Measurements from ENCODE around the gene FCRLB. TPM values are rescaled to one million over a fixed set of nuclear protein-coding genes. Genes with fewer than 3 reads are reported as not detected.

The FCRLB gene
- polyA plus RNA-seq, 3 donors: 0.36 to 0.44 (median 0.39) TPM

DNA sequence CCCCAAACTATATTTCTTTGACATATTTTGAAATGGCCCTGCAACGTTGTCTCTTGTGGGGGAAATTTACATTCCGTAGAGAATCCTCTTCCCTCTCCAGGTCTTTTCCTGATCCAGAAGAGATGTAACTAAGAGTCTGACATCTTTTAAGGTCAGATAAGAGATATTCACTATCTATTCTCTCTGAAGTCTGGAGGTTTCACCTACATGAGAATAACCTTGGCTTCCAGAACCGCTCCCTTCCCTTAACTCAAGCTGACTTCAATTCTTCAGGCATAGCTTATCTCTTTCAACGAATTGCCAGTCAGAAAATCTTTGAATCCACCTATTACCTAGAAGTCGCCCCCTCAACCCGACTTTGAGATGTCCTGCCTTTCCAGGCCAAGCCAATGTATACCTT is 9.9 kb downstream of the FCRLB start:
- Histone ChIP-seq H3K4me2 (replicated peaks; ENCODE audit: extremely low read depth, low read length, poor library complexity, severe bottlenecking) (no peak overlapping the region), H2AFZ (ENCODE audit: insufficient read depth, low read depth, low read length, poor library complexity, severe bottlenecking) (no peak overlapping the region), H3K79me2 (ENCODE audit: insufficient read depth, low read length) (no peaks in the 10 kb centered on the region), H3K36me3 (replicated peaks in 1 of 2; ENCODE audit: control insufficient read depth in 1 of 2, insufficient read depth in 2 of 2, low read length in 2 of 2) (no peaks in the 10 kb centered on the region), H3K27ac (ENCODE audit: low read depth in 1 of 2, low read length in 2 of 2) (no peak overlapping the region), H3K4me3 (replicated peaks in 1 of 3; ENCODE audit: low read depth in 2 of 3, low read length in 3 of 3) (no peak overlapping the region), H3K4me1 (ENCODE audit: control insufficient read depth in 1 of 2, insufficient read depth in 2 of 2, low read length in 2 of 2) (peaks cover 20 to 38% of the 10 kb centered on the region in 2 donors), H3K9me3 (replicated peaks in 1 of 2; ENCODE audit: control insufficient read depth in 1 of 2, insufficient read depth in 1 of 2, low read length in 2 of 2) (no peaks in the 10 kb centered on the region), H4K20me1 (ENCODE audit: insufficient read depth, low read length) (no peaks in the 10 kb centered on the region), H3K27me3 (ENCODE audit: control insufficient read depth in 2 of 2, insufficient read depth in 2 of 2, low read length in 2 of 2) (peaks cover 72 to 95% of the 10 kb centered on the region in 2 donors), H3K9ac (ENCODE audit: insufficient read depth, low read length, poor library complexity, severe bottlenecking) (no peak overlapping the region)
- TF ChIP-seq, protein P1, sequence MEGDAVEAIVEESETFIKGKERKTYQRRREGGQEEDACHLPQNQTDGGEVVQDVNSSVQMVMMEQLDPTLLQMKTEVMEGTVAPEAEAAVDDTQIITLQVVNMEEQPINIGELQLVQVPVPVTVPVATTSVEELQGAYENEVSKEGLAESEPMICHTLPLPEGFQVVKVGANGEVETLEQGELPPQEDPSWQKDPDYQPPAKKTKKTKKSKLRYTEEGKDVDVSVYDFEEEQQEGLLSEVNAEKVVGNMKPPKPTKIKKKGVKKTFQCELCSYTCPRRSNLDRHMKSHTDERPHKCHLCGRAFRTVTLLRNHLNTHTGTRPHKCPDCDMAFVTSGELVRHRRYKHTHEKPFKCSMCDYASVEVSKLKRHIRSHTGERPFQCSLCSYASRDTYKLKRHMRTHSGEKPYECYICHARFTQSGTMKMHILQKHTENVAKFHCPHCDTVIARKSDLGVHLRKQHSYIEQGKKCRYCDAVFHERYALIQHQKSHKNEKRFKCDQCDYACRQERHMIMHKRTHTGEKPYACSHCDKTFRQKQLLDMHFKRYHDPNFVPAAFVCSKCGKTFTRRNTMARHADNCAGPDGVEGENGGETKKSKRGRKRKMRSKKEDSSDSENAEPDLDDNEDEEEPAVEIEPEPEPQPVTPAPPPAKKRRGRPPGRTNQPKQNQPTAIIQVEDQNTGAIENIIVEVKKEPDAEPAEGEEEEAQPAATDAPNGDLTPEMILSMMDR (IDR thresholded peaks at IDR 0.05): no peak
- H3K9me3 Mint-ChIP-seq: peaks cover 0 to 16% (median 5%) of the 10 kb centered on the region in 7 donors
- peaks cover 75 to 94% (median 91%) of the 10 kb centered on the region in 3 donors for H3K27me3 Mint-ChIP-seq (ENCODE audit: low read depth in 3 of 3)
- intact Hi-C loops (cut with micrococcal nuclease): no loop called here
- DNase-seq: no peak
- H3K36me3 Mint-ChIP-seq: peaks cover 2 to 5% of the 10 kb centered on the region in 2 donors
- H3K27ac Mint-ChIP-seq: peak overlapping the region in 1 of 7 donors; percentile 60
- 73% methylated on average over 2 of the region's 6 CpGs for WGBS (ENCODE audit: insufficient coverage)
- peak overlapping the region in 1 of 2 donors; percentile 75 for H3K4me3 Mint-ChIP-seq
- H3K4me1 Mint-ChIP-seq: peaks cover 32% of the 10 kb centered on the region

DNA sequence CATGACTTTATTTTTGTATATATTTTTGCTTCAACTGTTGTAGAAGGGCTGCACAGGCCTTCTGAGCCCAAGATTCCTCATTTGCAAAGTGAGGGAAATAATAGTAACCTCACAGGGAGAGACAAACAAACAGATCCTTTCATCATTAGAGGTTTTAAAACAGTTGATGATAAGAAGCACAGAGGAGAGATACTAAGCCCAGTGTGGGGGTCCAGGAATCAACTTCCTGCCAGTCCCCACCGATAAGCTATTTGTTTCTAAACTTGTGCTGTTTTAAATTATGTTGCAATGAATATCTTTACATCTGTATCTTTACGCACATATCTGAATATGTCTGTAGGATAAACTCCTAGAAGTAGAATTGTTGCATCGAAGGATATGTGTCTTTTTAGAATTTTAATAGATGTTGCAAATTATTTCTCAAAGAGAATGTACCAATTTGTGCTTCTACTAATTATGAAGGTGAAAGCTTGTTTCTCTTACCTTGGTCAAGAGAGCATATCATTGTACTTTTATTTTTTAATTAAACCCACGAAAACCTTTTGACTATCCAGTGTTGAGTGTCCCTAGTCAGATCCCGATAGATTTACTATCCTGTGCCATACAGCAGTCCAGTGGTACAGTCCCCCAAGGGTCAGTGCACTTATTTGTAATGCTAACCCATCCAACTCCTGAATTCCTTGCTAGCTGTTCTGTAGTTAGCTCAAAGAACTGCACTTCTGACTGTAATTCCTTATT is 10.8 kb downstream of the FCRLB start:
- H3K27ac Mint-ChIP-seq: no peak overlapping the region
- Histone ChIP-seq H3K9ac (ENCODE audit: insufficient read depth, low read length, poor library complexity, severe bottlenecking) (no peak overlapping the region), H3K4me3 (replicated peaks in 1 of 3; ENCODE audit: low read depth in 2 of 3, low read length in 3 of 3) (no peak overlapping the region), H3K27me3 (ENCODE audit: control insufficient read depth in 2 of 2, insufficient read depth in 2 of 2, low read length in 2 of 2) (peaks cover 79 to 95% of the 10 kb centered on the region in 2 donors), H3K4me2 (replicated peaks; ENCODE audit: extremely low read depth, low read length, poor library complexity, severe bottlenecking) (no peak overlapping the region), H4K20me1 (ENCODE audit: insufficient read depth, low read length) (no peaks in the 10 kb centered on the region), H3K36me3 (replicated peaks in 1 of 2; ENCODE audit: control insufficient read depth in 1 of 2, insufficient read depth in 2 of 2, low read length in 2 of 2) (no peaks in the 10 kb centered on the region), H3K79me2 (ENCODE audit: insufficient read depth, low read length) (no peaks in the 10 kb centered on the region), H3K9me3 (replicated peaks in 1 of 2; ENCODE audit: control insufficient read depth in 1 of 2, insufficient read depth in 1 of 2, low read length in 2 of 2) (no peaks in the 10 kb centered on the region), H2AFZ (ENCODE audit: insufficient read depth, low read depth, low read length, poor library complexity, severe bottlenecking) (no peak overlapping the region), H3K27ac (ENCODE audit: low read depth in 1 of 2, low read length in 2 of 2) (no peak overlapping the region), H3K4me1 (ENCODE audit: control insufficient read depth in 1 of 2, insufficient read depth in 2 of 2, low read length in 2 of 2) (peaks cover 12 to 30% of the 10 kb centered on the region in 2 donors)
- WGBS (ENCODE audit: insufficient coverage): 100% methylated on average over 1 of the region's 5 CpGs
- H3K4me1 Mint-ChIP-seq: peaks cover 28% of the 10 kb centered on the region
- intact Hi-C loops (cut with micrococcal nuclease): no loop called here
- H3K27me3 Mint-ChIP-seq (ENCODE audit: low read depth in 3 of 3): peaks cover 71 to 92% (median 92%) of the 10 kb centered on the region in 3 donors
- peaks cover 0 to 16% (median 5%) of the 10 kb centered on the region in 7 donors for H3K9me3 Mint-ChIP-seq
- peak overlapping the region in 1 of 2 donors; percentile 36 for H3K4me3 Mint-ChIP-seq
- TF ChIP-seq, protein P1 (IDR thresholded peaks at IDR 0.05): no peak
- DNase-seq: no peak
- peaks cover 2 to 5% of the 10 kb centered on the region in 2 donors for H3K36me3 Mint-ChIP-seq

Data from CD14-positive monocyte (primary cell).